ENCODE data around the gene PDLIM1.

DNA sequence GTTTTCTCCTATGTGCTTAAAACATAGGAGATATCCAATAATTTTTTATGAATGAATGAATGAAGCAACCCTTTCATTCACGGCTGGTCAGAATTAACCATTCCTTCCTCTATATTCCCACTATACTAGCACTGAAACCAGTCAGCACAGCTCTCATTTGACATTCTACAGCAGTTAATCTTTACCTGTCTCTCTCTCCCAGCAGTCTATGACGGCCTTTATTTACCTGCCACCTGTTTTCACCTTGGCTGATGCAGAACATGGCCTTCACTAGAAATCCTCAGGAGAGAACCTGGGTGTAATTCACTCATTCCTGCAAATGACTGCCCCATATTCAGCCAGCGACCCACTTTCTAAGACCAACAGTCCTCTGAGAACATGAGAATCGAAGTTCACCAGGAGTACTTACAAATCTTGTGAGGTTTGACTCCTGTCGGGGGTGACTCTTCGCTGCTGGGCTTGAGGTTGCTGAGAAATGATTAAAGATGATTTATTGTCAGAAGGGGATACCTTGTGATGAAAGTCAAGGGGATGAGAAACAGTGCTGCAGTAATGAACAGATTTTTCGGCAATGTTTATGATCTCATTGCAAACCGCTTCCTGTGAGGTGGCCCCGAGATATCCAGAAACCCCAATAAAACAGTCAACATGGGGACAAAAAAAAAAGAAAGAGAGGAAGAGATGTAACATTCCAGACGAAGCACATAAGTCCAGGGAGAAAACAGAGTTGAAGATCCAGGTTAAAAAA is 30.9 kb upstream of the PDLIM1 start:
- TF ChIP-seq, protein P1, sequence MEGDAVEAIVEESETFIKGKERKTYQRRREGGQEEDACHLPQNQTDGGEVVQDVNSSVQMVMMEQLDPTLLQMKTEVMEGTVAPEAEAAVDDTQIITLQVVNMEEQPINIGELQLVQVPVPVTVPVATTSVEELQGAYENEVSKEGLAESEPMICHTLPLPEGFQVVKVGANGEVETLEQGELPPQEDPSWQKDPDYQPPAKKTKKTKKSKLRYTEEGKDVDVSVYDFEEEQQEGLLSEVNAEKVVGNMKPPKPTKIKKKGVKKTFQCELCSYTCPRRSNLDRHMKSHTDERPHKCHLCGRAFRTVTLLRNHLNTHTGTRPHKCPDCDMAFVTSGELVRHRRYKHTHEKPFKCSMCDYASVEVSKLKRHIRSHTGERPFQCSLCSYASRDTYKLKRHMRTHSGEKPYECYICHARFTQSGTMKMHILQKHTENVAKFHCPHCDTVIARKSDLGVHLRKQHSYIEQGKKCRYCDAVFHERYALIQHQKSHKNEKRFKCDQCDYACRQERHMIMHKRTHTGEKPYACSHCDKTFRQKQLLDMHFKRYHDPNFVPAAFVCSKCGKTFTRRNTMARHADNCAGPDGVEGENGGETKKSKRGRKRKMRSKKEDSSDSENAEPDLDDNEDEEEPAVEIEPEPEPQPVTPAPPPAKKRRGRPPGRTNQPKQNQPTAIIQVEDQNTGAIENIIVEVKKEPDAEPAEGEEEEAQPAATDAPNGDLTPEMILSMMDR (IDR thresholded peaks at IDR 0.05): no peak
- TF ChIP-seq ZFX (IDR thresholded peaks at IDR 0.05; ENCODE audit: borderline replicate concordance): no peak
